Nephron (organoid): Measurements from ENCODE around the gene HSFX4.
"Not testable (repeated sequence)": the region's sequence is repeated elsewhere in the genome, so short reads cannot be mapped to it uniquely, and the experiment has no call there.

Source experiments
- H3K27ac Mint-ChIP-seq, 3 experiments: 2 replicates each; pipeline ENCODE4 v1.8.0; 2020; ENCODE audit warnings: mixed read lengths in 3 of 3, mild to moderate bottlenecking in 2 of 3, moderate library complexity in 1 of 3
- H3K27me3 Mint-ChIP-seq: 2 replicates; pipeline ENCODE4 v1.8.0; 2021; ENCODE audit warnings: low read depth, mild to moderate bottlenecking, moderate library complexity, mixed read lengths
- H3K36me3 Mint-ChIP-seq: 2 replicates; pipeline ENCODE4 v1.8.0; 2020; ENCODE audit warnings: low read depth, mixed read lengths
- H3K4me1 Mint-ChIP-seq: 2 replicates; pipeline ENCODE4 v1.8.0; 2020; ENCODE audit warnings: mixed read lengths
- H3K4me3 Mint-ChIP-seq, 3 experiments: 2 replicates each; pipeline ENCODE4 v1.8.0; 2020; ENCODE audit warnings: mild to moderate bottlenecking in 3 of 3, mixed read lengths in 3 of 3, moderate library complexity in 2 of 3
- H3K9me3 Mint-ChIP-seq: 2 replicates; pipeline ENCODE4 v1.8.0; 2020; ENCODE audit warnings: mixed read lengths
- CTCF ChIP-seq, 3 experiments: fragments of 200-600 bp; sonication (generic); IDR thresholded peaks; one replicate each; pipeline ENCODE4 v1.5.0; 2021; ENCODE audit warnings: antibody characterized with exemption in 3 of 3; ENCODE audit not compliant: unreplicated experiment in 3 of 3

HSFX4 gene

GRCh38 chrX:149908727-149909126 lies 20.6 kb upstream of the HSFX4 start:
- no peak for TF ChIP-seq CTCF (IDR thresholded peaks at IDR 0.05; ENCODE audit: unreplicated experiment in 3 of 3)
- Mint-ChIP-seq H3K4me1 (no peaks in the 10 kb centered on the region), H3K27me3 (no peaks in the 10 kb centered on the region), H3K27ac (no peak overlapping the region), H3K9me3 (peaks cover 13% of the 10 kb centered on the region), H3K4me3 (no peak overlapping the region), H3K36me3 (no peaks in the 10 kb centered on the region)

- H3K27me3 Mint-ChIP-seq, result no peaks in the 10 kb centered on the region
- no peaks in the 10 kb centered on the region for H3K36me3 Mint-ChIP-seq
- peaks cover 16% of the 10 kb centered on the region for H3K9me3 Mint-ChIP-seq
- H3K4me1 Mint-ChIP-seq, result no peaks in the 10 kb centered on the region
- no peak overlapping the region for H3K27ac Mint-ChIP-seq
- H3K4me3 Mint-ChIP-seq, result no peak overlapping the region
- TF ChIP-seq CTCF (IDR thresholded peaks at IDR 0.05; ENCODE audit: unreplicated experiment in 3 of 3), result no peak
Measured at GRCh38 chrX:149909324-149910177, 19.8 kb upstream of the HSFX4 start.

GRCh38 chrX:149910178-149910695 lies 19.1 kb upstream of the HSFX4 start:
- Mint-ChIP-seq H3K4me1 (no peaks in the 10 kb centered on the region), H3K27me3 (no peaks in the 10 kb centered on the region), H3K27ac (no peak overlapping the region), H3K36me3 (no peaks in the 10 kb centered on the region), H3K9me3 (peaks cover 16% of the 10 kb centered on the region), H3K4me3 (no peak overlapping the region)
- TF ChIP-seq CTCF (IDR thresholded peaks at IDR 0.05; ENCODE audit: unreplicated experiment in 3 of 3), result no peak

- no peak for TF ChIP-seq CTCF (IDR thresholded peaks at IDR 0.05; ENCODE audit: unreplicated experiment in 3 of 3)
- Mint-ChIP-seq H3K27me3 (no peaks in the 10 kb centered on the region), H3K27ac (no peak overlapping the region), H3K4me1 (no peaks in the 10 kb centered on the region), H3K4me3 (no peak overlapping the region), H3K36me3 (no peaks in the 10 kb centered on the region), H3K9me3 (peaks cover 16% of the 10 kb centered on the region)
Measured at GRCh38 chrX:149916745-149917392, 12.5 kb upstream of the HSFX4 start.

- not testable (repeated sequence) for H3K27me3 Mint-ChIP-seq, H3K27ac Mint-ChIP-seq, H3K4me3 Mint-ChIP-seq
Measured at GRCh38 chrX:149923836-149924235, 5.5 kb upstream of the HSFX4 start.

GRCh38 chrX:149924434-149924833 lies 4.9 kb upstream of the HSFX4 start:
- H3K36me3 Mint-ChIP-seq, H3K9me3 Mint-ChIP-seq, H3K4me1 Mint-ChIP-seq, H3K4me3 Mint-ChIP-seq, H3K27me3 Mint-ChIP-seq, H3K27ac Mint-ChIP-seq: not testable (repeated sequence)

More at GRCh38 chrX:149923836-149924235, 5.5 kb upstream of the HSFX4 start:
- H3K36me3 Mint-ChIP-seq, H3K4me1 Mint-ChIP-seq, H3K9me3 Mint-ChIP-seq: not testable (repeated sequence)

GRCh38 chrX:149927245-149927963 lies 2.0 kb upstream of the HSFX4 start:
- H3K4me1 Mint-ChIP-seq, H3K36me3 Mint-ChIP-seq, H3K9me3 Mint-ChIP-seq, H3K4me3 Mint-ChIP-seq, H3K27ac Mint-ChIP-seq, H3K27me3 Mint-ChIP-seq: not testable (repeated sequence)

- H3K36me3 Mint-ChIP-seq, H3K4me1 Mint-ChIP-seq, H3K27ac Mint-ChIP-seq, H3K27me3 Mint-ChIP-seq, H3K9me3 Mint-ChIP-seq, H3K4me3 Mint-ChIP-seq: not testable (repeated sequence)
Measured at GRCh38 chrX:149927964-149928258, 1.5 kb upstream of the HSFX4 start.

GRCh38 chrX:149928635-149929034 lies 738 bp upstream of the HSFX4 start:
- H3K27ac Mint-ChIP-seq, H3K27me3 Mint-ChIP-seq, H3K36me3 Mint-ChIP-seq, H3K4me1 Mint-ChIP-seq, H3K9me3 Mint-ChIP-seq, H3K4me3 Mint-ChIP-seq: not testable (repeated sequence)

GRCh38 chrX:149931355-149931754 lies 2.0 kb downstream of the HSFX4 start:
- H3K27ac Mint-ChIP-seq, H3K4me3 Mint-ChIP-seq, H3K27me3 Mint-ChIP-seq, H3K9me3 Mint-ChIP-seq, H3K4me1 Mint-ChIP-seq, H3K36me3 Mint-ChIP-seq: not testable (repeated sequence)
